Measurements from ENCODE around the gene PLTP.

The PLTP gene

GRCh38 chr20:45897289-45897688 lies 14.7 kb downstream of the PLTP start:
- no peak overlapping the region for H3K27ac ChIP-seq
- no peak for TF ChIP-seq CTCF (conservative IDR thresholded peaks at IDR 0.05)

- H3K27ac ChIP-seq, result no peak overlapping the region
- TF ChIP-seq CTCF (conservative IDR thresholded peaks at IDR 0.05), result no peak
Measured at GRCh38 chr20:45896641-45897161, 15.3 kb downstream of the PLTP start.

DNA sequence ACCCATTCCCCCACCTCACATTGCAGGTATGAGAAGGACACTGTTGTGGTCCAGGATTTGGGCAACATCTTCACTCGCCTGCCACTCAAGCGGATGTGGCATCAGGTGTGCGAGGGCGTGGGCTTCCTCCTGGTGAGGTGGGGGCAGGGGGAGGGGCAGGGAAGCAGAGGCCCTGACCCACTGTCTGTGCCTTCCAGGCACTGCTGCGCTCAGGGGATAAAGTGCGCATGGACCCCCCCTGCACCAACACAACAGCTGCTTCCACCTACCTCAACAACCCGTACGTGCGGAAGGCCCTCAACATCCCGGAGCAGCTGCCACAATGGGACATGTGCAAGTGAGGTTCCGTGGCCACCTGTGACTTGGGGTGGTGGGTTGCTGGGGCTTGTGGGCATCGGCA lies 17.2 kb downstream of the PLTP start:
- TF ChIP-seq CTCF (conservative IDR thresholded peaks at IDR 0.05), result no peak
- no peak overlapping the region for H3K27ac ChIP-seq

GRCh38 chr20:45893831-45894230 lies 18.1 kb downstream of the PLTP start:
- TF ChIP-seq CTCF (conservative IDR thresholded peaks at IDR 0.05), result no peak
- H3K27ac ChIP-seq, result no peak overlapping the region

GRCh38 chr20:45892828-45893500 lies 19.0 kb downstream of the PLTP start:
- no peak overlapping the region for H3K27ac ChIP-seq
- no peak for TF ChIP-seq CTCF (conservative IDR thresholded peaks at IDR 0.05)

DNA sequence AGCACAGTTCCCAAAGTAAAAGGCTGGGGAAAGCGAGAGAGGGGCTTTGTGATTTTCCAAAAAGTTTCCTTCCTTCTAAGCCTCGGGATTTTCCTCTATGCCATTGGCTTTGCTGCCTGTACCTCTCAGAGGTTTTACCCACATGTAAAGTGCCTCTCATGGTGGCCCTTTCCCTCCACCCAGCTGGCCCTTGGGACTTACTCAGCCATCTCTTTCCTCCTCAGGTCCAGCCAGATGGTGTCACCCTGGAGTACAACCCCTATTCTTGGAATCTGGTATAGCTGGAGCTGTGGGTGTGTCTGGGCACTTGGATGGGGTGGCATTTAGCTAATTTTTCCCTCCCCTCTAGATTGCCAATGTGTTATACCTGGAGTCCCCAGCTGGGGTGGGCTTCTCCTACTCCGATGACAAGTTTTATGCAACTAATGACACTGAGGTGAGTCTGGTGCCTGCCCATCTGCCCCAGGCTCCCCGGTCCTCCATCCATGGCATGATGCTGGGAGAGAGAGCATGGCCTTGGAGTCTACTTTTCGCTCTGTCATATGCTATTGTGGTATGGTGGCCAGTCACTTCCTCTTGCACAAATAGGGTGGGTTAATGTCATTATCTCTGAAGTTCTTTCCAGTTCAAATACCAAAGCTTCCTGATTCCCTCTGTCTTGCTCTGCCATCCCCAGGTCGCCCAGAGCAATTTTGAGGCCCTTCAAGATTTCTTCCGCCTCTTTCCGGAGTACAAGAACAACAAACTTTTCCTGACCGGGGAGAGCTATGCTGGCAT lies 19.7 kb downstream of the PLTP start:
- peak overlapping the region; percentile 81; the same call in 1 of the 2 replicates for H3K27ac ChIP-seq
- peak; percentile 18; the same call in 1 of the 2 replicates for TF ChIP-seq CTCF (conservative IDR thresholded peaks at IDR 0.05)

All from VCaP (cell line).